ENCODE measurements around the gene EXD1.
"Not testable (repeated sequence)": the region's sequence is repeated elsewhere in the genome, so short reads cannot be mapped to it uniquely, and the experiment has no call there.

Gene EXD1

DNA sequence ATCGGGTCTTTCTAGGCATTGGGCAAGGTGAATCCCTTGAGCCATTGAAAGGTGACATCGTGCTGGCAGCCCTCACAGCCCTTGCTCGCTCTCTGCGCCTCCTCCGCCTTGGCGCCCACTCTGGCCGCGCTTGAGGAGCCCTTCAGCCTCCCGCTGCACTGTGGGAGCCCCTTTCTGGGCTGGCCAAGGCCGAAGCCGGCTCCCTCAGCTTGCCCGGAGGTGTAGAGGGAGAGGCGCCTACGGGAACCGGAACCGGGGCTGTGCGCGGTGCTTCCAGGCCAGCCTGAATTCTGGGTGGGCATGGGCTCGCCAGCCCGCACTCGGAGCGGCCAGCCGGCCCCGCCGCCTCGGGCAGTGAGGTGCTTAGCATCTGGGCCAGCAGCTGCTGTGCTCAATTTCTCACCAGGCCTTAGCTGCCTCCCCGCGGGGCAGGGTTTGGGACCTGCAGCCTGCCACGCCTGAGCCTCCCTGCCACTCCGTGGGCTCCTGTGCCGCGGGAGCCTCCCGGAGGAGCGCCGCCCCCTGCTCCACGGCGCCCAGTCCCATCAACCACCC is 79.0 kb downstream of the EXD1 start:
- no peaks in the 10 kb centered on the region for H3K27me3 ChIP-seq (ENCODE audit: insufficient read depth, poor library complexity, severe bottlenecking)
- no peak overlapping the region for H3K27ac ChIP-seq (ENCODE audit: poor library complexity, severe bottlenecking)
- ATAC-seq (ENCODE audit: low read depth): no peak
- no peak overlapping the region for H3K4me3 ChIP-seq (ENCODE audit: severe bottlenecking)
- H3K9me3 ChIP-seq (ENCODE audit: severe bottlenecking): no peaks in the 10 kb centered on the region
- no peaks in the 10 kb centered on the region for H3K36me3 ChIP-seq (ENCODE audit: low read depth)
- TF ChIP-seq, protein P1, sequence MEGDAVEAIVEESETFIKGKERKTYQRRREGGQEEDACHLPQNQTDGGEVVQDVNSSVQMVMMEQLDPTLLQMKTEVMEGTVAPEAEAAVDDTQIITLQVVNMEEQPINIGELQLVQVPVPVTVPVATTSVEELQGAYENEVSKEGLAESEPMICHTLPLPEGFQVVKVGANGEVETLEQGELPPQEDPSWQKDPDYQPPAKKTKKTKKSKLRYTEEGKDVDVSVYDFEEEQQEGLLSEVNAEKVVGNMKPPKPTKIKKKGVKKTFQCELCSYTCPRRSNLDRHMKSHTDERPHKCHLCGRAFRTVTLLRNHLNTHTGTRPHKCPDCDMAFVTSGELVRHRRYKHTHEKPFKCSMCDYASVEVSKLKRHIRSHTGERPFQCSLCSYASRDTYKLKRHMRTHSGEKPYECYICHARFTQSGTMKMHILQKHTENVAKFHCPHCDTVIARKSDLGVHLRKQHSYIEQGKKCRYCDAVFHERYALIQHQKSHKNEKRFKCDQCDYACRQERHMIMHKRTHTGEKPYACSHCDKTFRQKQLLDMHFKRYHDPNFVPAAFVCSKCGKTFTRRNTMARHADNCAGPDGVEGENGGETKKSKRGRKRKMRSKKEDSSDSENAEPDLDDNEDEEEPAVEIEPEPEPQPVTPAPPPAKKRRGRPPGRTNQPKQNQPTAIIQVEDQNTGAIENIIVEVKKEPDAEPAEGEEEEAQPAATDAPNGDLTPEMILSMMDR (IDR thresholded peaks at IDR 0.05; ENCODE audit: poor library complexity, severe bottlenecking): no peak
- peaks cover 8% of the 10 kb centered on the region for H3K4me1 ChIP-seq (ENCODE audit: insufficient read depth, poor library complexity, severe bottlenecking)
- DNase-seq (ENCODE audit: low spot score): no peak

DNA sequence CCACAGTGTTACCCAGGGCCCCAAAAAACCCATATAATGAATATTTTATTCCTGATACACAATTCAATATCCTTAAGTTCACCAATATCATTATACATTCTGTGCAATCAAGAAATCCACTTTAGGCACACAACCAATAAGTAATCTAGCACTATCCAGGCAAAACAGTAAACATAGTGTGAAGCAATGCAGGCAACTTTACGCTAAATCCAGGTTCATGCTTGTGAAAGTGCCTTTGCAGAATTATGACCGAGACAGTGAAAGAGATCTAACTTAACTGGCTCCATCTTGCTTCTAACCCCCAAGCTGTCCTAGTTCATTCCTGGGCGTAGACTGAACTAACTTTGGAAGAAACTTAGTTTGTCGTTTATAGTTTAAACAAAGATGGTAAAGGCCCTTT is 80.3 kb downstream of the EXD1 start:
- TF ChIP-seq, protein P1 (IDR thresholded peaks at IDR 0.05; ENCODE audit: poor library complexity, severe bottlenecking): no peak
- ATAC-seq (ENCODE audit: low read depth) (no peak), DNase-seq (ENCODE audit: low spot score) (no peak)
- Histone ChIP-seq H3K4me3 (ENCODE audit: severe bottlenecking) (no peak overlapping the region), H3K27me3 (ENCODE audit: insufficient read depth, poor library complexity, severe bottlenecking) (no peaks in the 10 kb centered on the region), H3K27ac (ENCODE audit: poor library complexity, severe bottlenecking) (no peak overlapping the region), H3K4me1 (ENCODE audit: insufficient read depth, poor library complexity, severe bottlenecking) (peaks cover 8% of the 10 kb centered on the region), H3K36me3 (ENCODE audit: low read depth) (no peaks in the 10 kb centered on the region), H3K9me3 (ENCODE audit: severe bottlenecking) (no peaks in the 10 kb centered on the region)

DNA sequence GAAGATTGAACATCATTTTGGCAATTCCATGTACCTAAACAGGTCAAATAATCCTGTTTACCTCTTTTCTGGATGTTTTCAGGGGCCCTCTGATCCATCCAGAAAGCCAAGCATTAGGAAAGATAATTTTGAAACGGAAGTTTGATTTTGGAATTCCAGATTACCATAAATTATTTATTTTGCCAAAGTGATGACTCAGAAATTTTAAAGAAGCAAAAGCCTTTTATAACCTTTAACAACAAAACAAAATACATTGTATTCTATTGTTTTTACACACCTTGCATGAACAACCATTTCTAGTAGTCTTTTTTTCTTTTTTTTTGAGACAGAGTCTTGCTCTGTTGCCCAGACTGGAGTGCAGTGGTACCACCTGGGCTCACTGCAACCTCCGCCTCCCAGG is 82.5 kb downstream of the EXD1 start:
- Histone ChIP-seq H3K9me3 (ENCODE audit: severe bottlenecking) (no peaks in the 10 kb centered on the region), H3K36me3 (ENCODE audit: low read depth) (no peaks in the 10 kb centered on the region), H3K4me3 (ENCODE audit: severe bottlenecking) (no peak overlapping the region), H3K27ac (ENCODE audit: poor library complexity, severe bottlenecking) (no peak overlapping the region), H3K4me1 (ENCODE audit: insufficient read depth, poor library complexity, severe bottlenecking) (peaks cover 8% of the 10 kb centered on the region), H3K27me3 (ENCODE audit: insufficient read depth, poor library complexity, severe bottlenecking) (no peaks in the 10 kb centered on the region)
- ATAC-seq (ENCODE audit: low read depth) (no peak), DNase-seq (ENCODE audit: low spot score) (no peak)
- TF ChIP-seq, protein P1 (IDR thresholded peaks at IDR 0.05; ENCODE audit: poor library complexity, severe bottlenecking): no peak

DNA sequence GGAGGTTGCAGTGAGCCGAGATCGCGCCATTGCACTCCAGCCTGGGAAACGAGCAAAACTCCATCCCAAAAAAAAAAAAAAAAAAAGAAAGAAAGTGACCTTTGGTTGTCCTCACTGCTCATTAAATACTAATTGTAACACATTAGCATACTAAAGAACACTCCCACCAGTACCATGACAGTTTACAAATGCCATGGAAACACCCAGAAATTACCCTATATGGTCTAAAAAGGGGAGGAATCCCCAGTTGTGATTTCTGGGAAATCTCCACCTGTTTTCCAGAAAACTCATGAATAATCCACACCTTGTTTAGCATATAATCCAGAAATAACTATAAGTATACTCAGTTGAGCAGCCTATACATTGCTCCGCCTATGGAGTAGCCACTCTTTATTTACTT is 90.9 kb downstream of the EXD1 start:
- no peak for ATAC-seq (ENCODE audit: low read depth)
- Histone ChIP-seq H3K9me3 (ENCODE audit: severe bottlenecking) (no peaks in the 10 kb centered on the region), H3K4me3 (ENCODE audit: severe bottlenecking) (no peak overlapping the region), H3K36me3 (ENCODE audit: low read depth) (no peaks in the 10 kb centered on the region), H3K27me3 (ENCODE audit: insufficient read depth, poor library complexity, severe bottlenecking) (no peaks in the 10 kb centered on the region), H3K27ac (ENCODE audit: poor library complexity, severe bottlenecking) (peak overlapping the region; percentile 9), H3K4me1 (ENCODE audit: insufficient read depth, poor library complexity, severe bottlenecking) (peaks cover 9% of the 10 kb centered on the region)
- TF ChIP-seq, protein P1 (IDR thresholded peaks at IDR 0.05; ENCODE audit: poor library complexity, severe bottlenecking): no peak
- no peak for DNase-seq (ENCODE audit: low spot score)

DNA sequence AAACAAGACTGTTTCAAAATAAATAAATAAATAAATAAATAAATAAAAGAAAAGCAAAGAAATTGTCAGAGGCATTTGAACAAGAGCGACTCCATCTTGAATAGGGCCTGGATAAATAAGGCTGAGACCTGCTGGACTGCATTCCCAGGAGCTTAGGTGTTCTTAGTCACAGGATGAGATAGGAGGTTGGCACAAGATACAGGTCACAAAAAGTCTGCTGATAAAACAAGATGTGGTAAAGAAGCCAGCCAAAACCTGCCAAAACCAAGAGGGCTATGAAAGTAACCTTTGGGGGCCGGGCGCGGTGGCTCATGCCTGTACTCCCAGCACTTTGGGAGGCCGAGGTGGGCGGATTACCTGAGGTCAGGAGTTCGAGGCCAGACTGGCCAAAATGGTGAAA is 91.4 kb downstream of the EXD1 start:
- not testable (repeated sequence) for H3K4me1 ChIP-seq (ENCODE audit: insufficient read depth, poor library complexity, severe bottlenecking); H3K27me3 ChIP-seq (ENCODE audit: insufficient read depth, poor library complexity, severe bottlenecking); H3K36me3 ChIP-seq (ENCODE audit: low read depth); H3K4me3 ChIP-seq (ENCODE audit: severe bottlenecking); H3K9me3 ChIP-seq (ENCODE audit: severe bottlenecking); DNase-seq (ENCODE audit: low spot score)
- peak; percentile 68 for ATAC-seq (ENCODE audit: low read depth)
- peak overlapping the region; percentile 9 for H3K27ac ChIP-seq (ENCODE audit: poor library complexity, severe bottlenecking)

DNA sequence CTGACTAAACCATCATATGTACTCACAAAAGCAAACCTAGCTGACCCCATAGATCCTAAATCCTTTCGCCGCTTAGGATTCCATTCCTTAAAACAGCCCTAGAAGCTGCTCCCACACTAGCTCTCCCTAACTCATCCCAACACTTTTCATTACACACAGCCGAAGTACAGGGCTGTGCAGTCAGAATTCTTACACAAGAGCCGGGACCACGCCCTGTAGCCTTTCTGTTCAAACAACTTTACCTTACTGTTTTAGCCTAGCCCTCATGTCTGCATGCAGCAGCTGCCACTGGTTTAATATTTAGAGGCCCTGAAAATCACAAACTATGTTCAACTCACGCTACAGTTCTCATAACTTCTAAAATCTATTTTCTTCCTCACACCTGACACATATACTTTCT is 95.0 kb downstream of the EXD1 start:
- not testable (repeated sequence) for H3K4me3 ChIP-seq (ENCODE audit: severe bottlenecking); H3K9me3 ChIP-seq (ENCODE audit: severe bottlenecking); H3K27me3 ChIP-seq (ENCODE audit: insufficient read depth, poor library complexity, severe bottlenecking); H3K27ac ChIP-seq (ENCODE audit: poor library complexity, severe bottlenecking); H3K36me3 ChIP-seq (ENCODE audit: low read depth); ATAC-seq (ENCODE audit: low read depth); H3K4me1 ChIP-seq (ENCODE audit: insufficient read depth, poor library complexity, severe bottlenecking); DNase-seq (ENCODE audit: low spot score)

Data from RWPE2 (cell line).